SK-N-SH (cell line): Measurements from ENCODE around the gene AP4S1.

ENCODE experiments used
- CTCF ChIP-seq: fragments of 200-600 bp; sonication (generic); IDR thresholded peaks from 2 replicates; pipeline ENCODE4 v1.6.1; 2017; ENCODE audit warnings: antibody characterized with exemption, mild to moderate bottlenecking, moderate library complexity
- ELF1 ChIP-seq: IDR thresholded peaks from 2 replicates; pipeline ENCODE4 v1.4.0; 2012
- FOXM1 ChIP-seq: IDR thresholded peaks from 2 replicates; pipeline ENCODE4 v1.4.0; 2012; ENCODE audit warnings: low read depth, mild to moderate bottlenecking
- MXI1 ChIP-seq: IDR thresholded peaks from 2 replicates; pipeline ENCODE4 v1.6.1; 2012; ENCODE audit warnings: mild to moderate bottlenecking, low read depth, low read length, improper control_type of control experiment
- POLR2AphosphoS5 ChIP-seq: IDR thresholded peaks from 2 replicates; pipeline ENCODE4 v1.6.1; 2012; ENCODE audit warnings: low read depth, low read length
- REST ChIP-seq: IDR thresholded peaks from 2 replicates; pipeline ENCODE4 v1.6.1; 2012; ENCODE audit warnings: mild to moderate bottlenecking, low read depth, low read length, moderate library complexity
- USF1 ChIP-seq: IDR thresholded peaks from 2 replicates; pipeline ENCODE4 v1.4.0; 2012; ENCODE audit warnings: low read depth, borderline replicate concordance
- ZBTB33 ChIP-seq: IDR thresholded peaks from 2 replicates; pipeline ENCODE4 v1.4.0; 2012; ENCODE audit warnings: low read depth, borderline replicate concordance

- TF ChIP-seq MXI1, result no peak
- TF ChIP-seq FOXM1, result no peak
- TF ChIP-seq ZBTB33, result no peak
- no peak for TF ChIP-seq POLR2AphosphoS5
- TF ChIP-seq ELF1, result no peak
- no peak for TF ChIP-seq CTCF
- no peak for TF ChIP-seq USF1
- no peak for TF ChIP-seq REST
Observed at GRCh38 chr14:31071151-31071550, 45.7 kb downstream of the AP4S1 start.
